ENCODE data around the gene PGAP2.

PGAP2 gene

GRCh38 chr11:3838504-3838903 is 30.1 kb downstream of the PGAP2 start:
- no peak for TF ChIP-seq CTCF (IDR thresholded peaks at IDR 0.05; ENCODE audit: low read length, missing control alignments)
- no peak for DNase-seq (ENCODE audit: low read depth)
- H3K4me3 ChIP-seq (replicated peaks; ENCODE audit: low read depth, low read length): no peak overlapping the region

- TF ChIP-seq CTCF (IDR thresholded peaks at IDR 0.05; ENCODE audit: low read length, missing control alignments): no peak
- DNase-seq (ENCODE audit: low read depth): no peak
- peak overlapping the region; percentile 77 for H3K4me3 ChIP-seq (replicated peaks; ENCODE audit: low read depth, low read length)
Measured at GRCh38 chr11:3840004-3840869, 31.9 kb downstream of the PGAP2 start.

- no peak for TF ChIP-seq CTCF (IDR thresholded peaks at IDR 0.05; ENCODE audit: low read length, missing control alignments)
- DNase-seq (ENCODE audit: low read depth): peak; percentile 86
Measured at GRCh38 chr11:3840870-3841425, 32.6 kb downstream of the PGAP2 start, which contains the start of gene RHOG. Gene RHOG, minus strand, starts transcription at chr11:3840959. Its CDS starts 12,821 bp downstream, at chr11:3828138.

GRCh38 chr11:3841426-3842350 is 33.3 kb downstream of the PGAP2 start:
- TF ChIP-seq CTCF (IDR thresholded peaks at IDR 0.05; ENCODE audit: low read length, missing control alignments): peak; percentile 74
- DNase-seq (ENCODE audit: low read depth): peak; percentile 87
- H3K4me3 ChIP-seq (replicated peaks; ENCODE audit: low read depth, low read length): peak overlapping the region; percentile 77

More at GRCh38 chr11:3840870-3841425, 32.6 kb downstream of the PGAP2 start, which contains the start of gene RHOG:
- peak within 1 kb of the TSS; percentile 77 for H3K4me3 ChIP-seq (replicated peaks; ENCODE audit: low read depth, low read length)

GRCh38 chr11:3843326-3843725 is 35.0 kb downstream of the PGAP2 start:
- TF ChIP-seq CTCF (IDR thresholded peaks at IDR 0.05; ENCODE audit: low read length, missing control alignments): no peak
- DNase-seq (ENCODE audit: low read depth): no peak
- H3K4me3 ChIP-seq (replicated peaks; ENCODE audit: low read depth, low read length): no peak overlapping the region

- no peak overlapping the region for H3K4me3 ChIP-seq (replicated peaks; ENCODE audit: low read depth, low read length)
- no peak for TF ChIP-seq CTCF (IDR thresholded peaks at IDR 0.05; ENCODE audit: low read length, missing control alignments)
- no peak for DNase-seq (ENCODE audit: low read depth)
Measured at GRCh38 chr11:3845246-3845645, 36.9 kb downstream of the PGAP2 start.

Measured in fibroblast of pulmonary artery (primary cell).